Smooth muscle cell (in vitro differentiated cells): ENCODE data around the gene SPARCL1. TPM values are rescaled to one million over a fixed set of nuclear protein-coding genes. Genes with fewer than 3 reads are reported as not detected.

Experiments used
- DNase-seq: peaks from one replicate; lab custom pipeline; 2025; ENCODE audit not compliant: unreplicated experiment; lab: John Stamatoyannopoulos, UW
- H2AFZ ChIP-seq: fragments of 200-600 bp; sonication (generic); 2 replicates; pipeline ENCODE4 v1.6.0; 2016; ENCODE audit warnings: antibody characterized with exemption, low read depth, mild to moderate bottlenecking
- H3F3A ChIP-seq: fragments of 200-600 bp; sonication (generic); 2 replicates; pipeline ENCODE4 v1.6.0; 2017; ENCODE audit warnings: antibody characterized with exemption, low read depth
- H3K27ac ChIP-seq: fragments of 200-600 bp; sonication (generic); 2 replicates; pipeline ENCODE4 v1.5.1; 2016; ENCODE audit warnings: low read depth, mild to moderate bottlenecking
- H3K27me3 ChIP-seq: fragments of 200-600 bp; sonication (generic); 2 replicates; pipeline ENCODE4 v1.6.1; 2016; ENCODE audit warnings: low read depth, mild to moderate bottlenecking
- H3K36me3 ChIP-seq: fragments of 200-600 bp; sonication (generic); 2 replicates; pipeline ENCODE4 v1.5.1; 2016; ENCODE audit warnings: low read depth
- H3K4me1 ChIP-seq: fragments of 200-600 bp; sonication (generic); 2 replicates; pipeline ENCODE4 v1.5.1; 2016; ENCODE audit warnings: low read depth
- H3K4me2 ChIP-seq: fragments of 200-600 bp; sonication (generic); 2 replicates; pipeline ENCODE4 v1.6.0; 2016; ENCODE audit warnings: mild to moderate bottlenecking
- H3K4me3 ChIP-seq: fragments of 200-600 bp; sonication (generic); 2 replicates; pipeline ENCODE4 v1.5.1; 2016; ENCODE audit warnings: mild to moderate bottlenecking
- H3K79me2 ChIP-seq: fragments of 200-600 bp; sonication (generic); 2 replicates; pipeline ENCODE4 v1.6.0; 2016; ENCODE audit warnings: low read depth, mild to moderate bottlenecking
- H3K9ac ChIP-seq: fragments of 200-600 bp; sonication (generic); 2 replicates; pipeline ENCODE4 v1.6.0; 2016; ENCODE audit warnings: low read depth
- H3K9me3 ChIP-seq: fragments of 200-600 bp; sonication (generic); replicated peaks from 2 replicates; pipeline ENCODE4 v1.5.1; 2016; ENCODE audit warnings: low read depth
- H4K20me1 ChIP-seq: fragments of 200-600 bp; sonication (generic); 2 replicates; pipeline ENCODE4 v1.6.0; 2016; ENCODE audit warnings: low read depth
- WGBS: methylation state at CpG from one replicate; pipeline ENCODE4 v1.1.7; 2016; ENCODE audit warnings: low lambda C conversion rate; 5-methylcytosine and 5-hydroxymethylcytosine counted together
- polyA plus RNA-seq: library from polyadenylated mRNA; unstranded; fragments of >200 nt; fragmentation: Nextera tagmentation; extraction: Ambion mirVana; gene quantifications from 2 replicates; pipeline ENCODE4 v1.2.1, GENCODE V29; 2016
- total RNA-seq: library from RNA; depleted of rRNA; stranded (reverse); fragments of >200 nt; gene quantifications from 2 replicates; pipeline ENCODE4 v1.2.3, GENCODE V29; 2014
- TF ChIP-seq, protein P1 (sequence below): fragments of 200-600 bp; sonication (generic); IDR thresholded peaks from 2 replicates; pipeline ENCODE4 v1.5.1; 2017; ENCODE audit warnings: borderline replicate concordance, mild to moderate bottlenecking, antibody characterized with exemption; ENCODE audit not compliant: insufficient read depth, poor library complexity, severe bottlenecking

SPARCL1 gene
- total and polyA plus RNA-seq, 2 experiments from 2014 or later = not detected

GRCh38 chr4:87560802-87561201 lies 31.6 kb upstream of the SPARCL1 start:
- 98% methylated on average over 2 of the region's 2 CpGs for WGBS
- no peaks in the 10 kb centered on the region for H3K36me3 ChIP-seq
- TF ChIP-seq, protein P1, sequence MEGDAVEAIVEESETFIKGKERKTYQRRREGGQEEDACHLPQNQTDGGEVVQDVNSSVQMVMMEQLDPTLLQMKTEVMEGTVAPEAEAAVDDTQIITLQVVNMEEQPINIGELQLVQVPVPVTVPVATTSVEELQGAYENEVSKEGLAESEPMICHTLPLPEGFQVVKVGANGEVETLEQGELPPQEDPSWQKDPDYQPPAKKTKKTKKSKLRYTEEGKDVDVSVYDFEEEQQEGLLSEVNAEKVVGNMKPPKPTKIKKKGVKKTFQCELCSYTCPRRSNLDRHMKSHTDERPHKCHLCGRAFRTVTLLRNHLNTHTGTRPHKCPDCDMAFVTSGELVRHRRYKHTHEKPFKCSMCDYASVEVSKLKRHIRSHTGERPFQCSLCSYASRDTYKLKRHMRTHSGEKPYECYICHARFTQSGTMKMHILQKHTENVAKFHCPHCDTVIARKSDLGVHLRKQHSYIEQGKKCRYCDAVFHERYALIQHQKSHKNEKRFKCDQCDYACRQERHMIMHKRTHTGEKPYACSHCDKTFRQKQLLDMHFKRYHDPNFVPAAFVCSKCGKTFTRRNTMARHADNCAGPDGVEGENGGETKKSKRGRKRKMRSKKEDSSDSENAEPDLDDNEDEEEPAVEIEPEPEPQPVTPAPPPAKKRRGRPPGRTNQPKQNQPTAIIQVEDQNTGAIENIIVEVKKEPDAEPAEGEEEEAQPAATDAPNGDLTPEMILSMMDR = no peak
- H3K4me2 ChIP-seq = no peak overlapping the region
- no peaks in the 10 kb centered on the region for H3K27me3 ChIP-seq
- H3K9ac ChIP-seq = no peak overlapping the region
- no peak overlapping the region for H3K4me3 ChIP-seq
- no peaks in the 10 kb centered on the region for H3F3A ChIP-seq
- no peaks in the 10 kb centered on the region for H4K20me1 ChIP-seq
- H3K9me3 ChIP-seq = no peaks in the 10 kb centered on the region
- H3K79me2 ChIP-seq = no peaks in the 10 kb centered on the region
- H3K27ac ChIP-seq = no peak overlapping the region
- H3K4me1 ChIP-seq = no peaks in the 10 kb centered on the region
- H2AFZ ChIP-seq = no peak overlapping the region
- DNase-seq = no peak

DNA sequence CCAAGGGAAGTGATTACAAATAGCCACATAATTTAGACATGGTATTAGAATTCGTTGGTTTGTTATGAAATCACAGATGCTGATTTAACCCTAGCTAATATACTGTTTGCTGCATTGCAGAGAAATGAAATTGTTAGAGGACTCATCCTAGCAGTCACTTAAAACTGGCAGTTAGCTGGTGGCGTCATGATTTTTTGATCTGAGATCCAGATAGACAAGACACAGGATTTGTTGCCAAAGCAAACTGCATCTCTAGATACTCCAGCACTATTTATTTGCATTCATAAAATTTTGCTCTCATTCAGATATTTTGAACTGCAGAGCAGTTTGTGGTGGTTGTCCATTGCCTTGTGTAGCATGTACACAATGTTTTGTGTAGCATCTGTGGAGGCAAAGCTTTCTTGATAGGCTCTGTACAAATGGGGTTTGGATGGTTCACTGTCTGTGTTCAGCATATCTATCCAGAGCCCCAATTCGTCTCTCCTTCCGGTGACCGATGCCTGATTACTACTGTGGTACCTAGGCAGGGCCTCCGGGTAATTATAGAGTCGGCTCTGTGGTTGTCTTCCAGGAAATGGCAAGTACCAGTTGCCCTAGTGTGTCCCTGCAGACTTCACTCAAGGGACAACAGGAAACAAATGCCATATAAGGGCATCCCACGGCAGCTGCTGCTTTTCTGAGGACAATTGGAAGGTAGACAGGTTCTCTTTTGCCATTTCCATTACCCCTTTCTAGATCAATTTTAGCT lies 30.1 kb upstream of the SPARCL1 start:
- H4K20me1 ChIP-seq = no peaks in the 10 kb centered on the region
- TF ChIP-seq, protein P1 = no peak
- no peak overlapping the region for H3K27ac ChIP-seq
- no peaks in the 10 kb centered on the region for H3K27me3 ChIP-seq
- H3K36me3 ChIP-seq = no peaks in the 10 kb centered on the region
- H3K79me2 ChIP-seq = no peaks in the 10 kb centered on the region
- no peak overlapping the region for H2AFZ ChIP-seq
- H3F3A ChIP-seq = no peaks in the 10 kb centered on the region
- H3K4me3 ChIP-seq = no peak overlapping the region
- H3K4me2 ChIP-seq = no peak overlapping the region
- H3K9ac ChIP-seq = no peak overlapping the region
- no peak for DNase-seq
- no peaks in the 10 kb centered on the region for H3K4me1 ChIP-seq
- WGBS = 58% methylated on average over 8 of the region's 8 CpGs
- no peaks in the 10 kb centered on the region for H3K9me3 ChIP-seq

DNA sequence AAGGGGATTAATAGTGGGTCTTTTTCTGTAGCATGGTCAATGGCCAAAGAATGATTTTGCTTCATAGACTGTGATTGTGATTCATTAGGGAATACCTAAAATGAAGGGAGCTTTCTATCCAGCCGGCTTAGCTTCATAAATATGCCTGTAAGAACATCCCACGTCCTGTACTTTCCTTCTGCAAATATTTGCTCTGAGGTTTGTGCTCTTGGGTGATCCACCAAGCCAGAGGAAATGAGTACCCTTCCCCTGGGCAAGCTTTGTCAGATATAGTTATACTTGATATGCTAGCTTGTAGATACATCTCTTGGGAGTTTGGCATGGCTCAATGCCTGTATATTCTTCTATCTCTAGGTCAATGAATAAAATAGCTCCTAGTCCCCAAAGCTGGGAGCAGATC lies 28.2 kb upstream of the SPARCL1 start:
- H3K4me3 ChIP-seq = no peak overlapping the region
- WGBS = 78% methylated on average over 2 of the region's 2 CpGs
- no peak for DNase-seq
- no peaks in the 10 kb centered on the region for H4K20me1 ChIP-seq
- no peaks in the 10 kb centered on the region for H3K79me2 ChIP-seq
- no peak overlapping the region for H3K4me2 ChIP-seq
- no peaks in the 10 kb centered on the region for H3F3A ChIP-seq
- TF ChIP-seq, protein P1 = no peak
- no peak overlapping the region for H2AFZ ChIP-seq
- no peaks in the 10 kb centered on the region for H3K9me3 ChIP-seq
- no peaks in the 10 kb centered on the region for H3K4me1 ChIP-seq
- H3K9ac ChIP-seq = no peak overlapping the region
- H3K36me3 ChIP-seq = no peaks in the 10 kb centered on the region
- H3K27me3 ChIP-seq = no peaks in the 10 kb centered on the region
- H3K27ac ChIP-seq = no peak overlapping the region
